ENCODE measurements around the gene TCF4. TPM values are rescaled to one million over a fixed set of nuclear protein-coding genes. Genes with fewer than 3 reads are reported as not detected.

TCF4 gene
- polyA plus RNA-seq, 1 of the 3 experiments (the other 2 are of a cell fraction): 39.1 TPM

- Histone ChIP-seq H3K27me3 (ENCODE audit: insufficient read depth) (no peaks in the 10 kb centered on the region), H3K9ac (peak overlapping the region; percentile 86), H2AFZ (ENCODE audit: low read depth) (peak overlapping the region; percentile 11; the same call in 1 of the 2 replicates), H3K4me2 (peak overlapping the region; percentile 79), H3K79me2 (ENCODE audit: insufficient read depth) (peaks cover 99% of the 10 kb centered on the region), H3K36me3 (replicated peaks in 1 of 2; ENCODE audit: control insufficient read depth in 1 of 2, insufficient read depth in 2 of 2, low read length in 1 of 2) (no peaks in the 10 kb centered on the region), H3K4me3 (ENCODE audit: low read depth in 2 of 2, low read length in 1 of 2) (peak overlapping the region; percentile 30 to 34; a peak in 3 of 4 replicates), H3K9me2 (no peaks in the 10 kb centered on the region), H3K27ac (ENCODE audit: low read depth in 2 of 2, low read length in 1 of 2) (peak overlapping the region; percentile 95 to 100), H4K20me1 (ENCODE audit: insufficient read depth) (no peaks in the 10 kb centered on the region; the same call in 1 of the 2 replicates), H3K4me1 (ENCODE audit: control insufficient read depth in 1 of 2, insufficient read depth in 2 of 2, low read depth in 1 of 2, low read length in 1 of 2) (peaks cover 29 to 48% of the 10 kb centered on the region in 2 experiments; a peak in 3 of 4 replicates), H3F3A (replicated peaks; ENCODE audit: insufficient read depth) (peaks cover 15% of the 10 kb centered on the region), H3K9me3 (no peaks in the 10 kb centered on the region)
- CTCF ChIA-PET: interaction anchor here (0.6 to 3.4 kb wide), 7 partner anchors 37 to 1259 kb away, joined by 3 to 33 read pairs (median 3); no protein-coding TSS in a partner anchor
- DNase-seq: no peak
- 4% methylated on average over 4 of the region's 4 CpGs for WGBS (ENCODE audit: low lambda C conversion rate)
- TF ChIP-seq, protein P1, sequence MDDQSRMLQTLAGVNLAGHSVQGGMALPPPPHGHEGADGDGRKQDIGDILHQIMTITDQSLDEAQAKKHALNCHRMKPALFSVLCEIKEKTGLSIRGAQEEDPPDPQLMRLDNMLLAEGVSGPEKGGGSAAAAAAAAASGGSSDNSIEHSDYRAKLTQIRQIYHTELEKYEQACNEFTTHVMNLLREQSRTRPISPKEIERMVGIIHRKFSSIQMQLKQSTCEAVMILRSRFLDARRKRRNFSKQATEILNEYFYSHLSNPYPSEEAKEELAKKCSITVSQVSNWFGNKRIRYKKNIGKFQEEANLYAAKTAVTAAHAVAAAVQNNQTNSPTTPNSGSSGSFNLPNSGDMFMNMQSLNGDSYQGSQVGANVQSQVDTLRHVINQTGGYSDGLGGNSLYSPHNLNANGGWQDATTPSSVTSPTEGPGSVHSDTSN (IDR thresholded peaks at IDR 0.05): no peak
- TF ChIP-seq EP300 (IDR thresholded peaks at IDR 0.05; ENCODE audit: borderline replicate concordance in 1 of 2, low read depth in 1 of 2, low read length in 1 of 2) (peak in 1 of 2 experiments; percentile 76; a peak in 2 of 4 replicates), GATA2 (CRISPR knock-in tag; IDR thresholded peaks at IDR 0.05) (peak; percentile 79), RXRA (IDR thresholded peaks at IDR 0.05; ENCODE audit: borderline replicate concordance, low read depth) (no peak), RFX5 (IDR thresholded peaks at IDR 0.05; ENCODE audit: low read length) (no peak; the same call in 1 of the 2 replicates), JUND (IDR thresholded peaks at IDR 0.05) (no peak), FOXM1 (IDR thresholded peaks at IDR 0.05; ENCODE audit: low read depth) (no peak), ZBTB33 (IDR thresholded peaks at IDR 0.05; ENCODE audit: borderline replicate concordance, low read depth) (no peak), MXI1 (IDR thresholded peaks at IDR 0.05; ENCODE audit: low read depth, low read length) (peak; percentile 45; the same call in 1 of the 2 replicates), SIN3A (IDR thresholded peaks at IDR 0.05; ENCODE audit: borderline replicate concordance, low read depth, low read length) (no peak), POLR2AphosphoS5 (IDR thresholded peaks at IDR 0.05; ENCODE audit: low read depth, low read length) (no peak), TCF12 (IDR thresholded peaks at IDR 0.05) (peak; percentile 22; the same call in 1 of the 2 replicates)
- TF ChIP-seq, protein P2, sequence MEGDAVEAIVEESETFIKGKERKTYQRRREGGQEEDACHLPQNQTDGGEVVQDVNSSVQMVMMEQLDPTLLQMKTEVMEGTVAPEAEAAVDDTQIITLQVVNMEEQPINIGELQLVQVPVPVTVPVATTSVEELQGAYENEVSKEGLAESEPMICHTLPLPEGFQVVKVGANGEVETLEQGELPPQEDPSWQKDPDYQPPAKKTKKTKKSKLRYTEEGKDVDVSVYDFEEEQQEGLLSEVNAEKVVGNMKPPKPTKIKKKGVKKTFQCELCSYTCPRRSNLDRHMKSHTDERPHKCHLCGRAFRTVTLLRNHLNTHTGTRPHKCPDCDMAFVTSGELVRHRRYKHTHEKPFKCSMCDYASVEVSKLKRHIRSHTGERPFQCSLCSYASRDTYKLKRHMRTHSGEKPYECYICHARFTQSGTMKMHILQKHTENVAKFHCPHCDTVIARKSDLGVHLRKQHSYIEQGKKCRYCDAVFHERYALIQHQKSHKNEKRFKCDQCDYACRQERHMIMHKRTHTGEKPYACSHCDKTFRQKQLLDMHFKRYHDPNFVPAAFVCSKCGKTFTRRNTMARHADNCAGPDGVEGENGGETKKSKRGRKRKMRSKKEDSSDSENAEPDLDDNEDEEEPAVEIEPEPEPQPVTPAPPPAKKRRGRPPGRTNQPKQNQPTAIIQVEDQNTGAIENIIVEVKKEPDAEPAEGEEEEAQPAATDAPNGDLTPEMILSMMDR (IDR thresholded peaks at IDR 0.05): no peak
- POLR2A ChIA-PET: interaction anchor here (7.1 kb wide), 1 partner anchor 16 kb away, joined by 85 read pairs; no protein-coding TSS in a partner anchor
Measured at GRCh38 chr18:55316486-55317184, 271.4 kb downstream of the TCF4 start.
